ENCODE measurements around the gene OSBPL10. TPM values are rescaled to one million over a fixed set of nuclear protein-coding genes. Genes with fewer than 3 reads are reported as not detected.
A peak's percentile ranks its signal among the peaks of the same experiment; 100 is the strongest.

Gene OSBPL10
- total RNA-seq, 1 donor, result 29.0 TPM

DNA sequence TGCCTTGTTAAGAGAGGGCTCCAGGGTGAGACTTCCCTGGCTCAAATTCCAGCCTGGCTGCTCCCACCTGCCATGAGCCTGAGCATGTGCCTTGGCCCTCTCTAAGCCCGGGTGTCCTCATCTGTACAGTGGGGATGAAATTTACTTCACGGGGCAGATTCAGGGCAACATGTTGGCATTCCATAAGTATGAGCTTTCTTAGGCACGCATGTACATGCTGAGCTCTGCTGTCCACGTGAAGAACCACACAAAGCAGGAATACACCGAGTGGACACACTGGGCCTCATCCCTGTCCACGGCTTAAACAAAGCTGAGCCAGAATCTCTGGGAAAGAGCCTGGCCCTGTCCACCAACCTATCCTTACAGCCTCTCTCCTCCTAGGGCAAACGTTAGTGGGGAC is 167.4 kb downstream of the OSBPL10 start:
- Histone ChIP-seq H3K9me3 (ENCODE audit: low read depth, low read length) (no peaks in the 10 kb centered on the region), H3K27me3 (ENCODE audit: insufficient read depth, low read length) (no peaks in the 10 kb centered on the region), H3K79me2 (ENCODE audit: insufficient read depth, low read length) (no peaks in the 10 kb centered on the region), H3K4me3 (ENCODE audit: insufficient read depth, low read length) (no peak overlapping the region), H3K4me1 (ENCODE audit: insufficient read depth, low read length) (no peaks in the 10 kb centered on the region), H3K36me3 (ENCODE audit: insufficient read depth, low read length) (no peaks in the 10 kb centered on the region), H3K27ac (ENCODE audit: low read depth, low read length) (no peak overlapping the region), H3K4me2 (ENCODE audit: insufficient read depth, low read length) (no peak overlapping the region), H2AFZ (ENCODE audit: low read length) (no peak overlapping the region), H4K20me1 (ENCODE audit: insufficient read depth, low read length) (no peaks in the 10 kb centered on the region)
- TF ChIP-seq, protein P1, sequence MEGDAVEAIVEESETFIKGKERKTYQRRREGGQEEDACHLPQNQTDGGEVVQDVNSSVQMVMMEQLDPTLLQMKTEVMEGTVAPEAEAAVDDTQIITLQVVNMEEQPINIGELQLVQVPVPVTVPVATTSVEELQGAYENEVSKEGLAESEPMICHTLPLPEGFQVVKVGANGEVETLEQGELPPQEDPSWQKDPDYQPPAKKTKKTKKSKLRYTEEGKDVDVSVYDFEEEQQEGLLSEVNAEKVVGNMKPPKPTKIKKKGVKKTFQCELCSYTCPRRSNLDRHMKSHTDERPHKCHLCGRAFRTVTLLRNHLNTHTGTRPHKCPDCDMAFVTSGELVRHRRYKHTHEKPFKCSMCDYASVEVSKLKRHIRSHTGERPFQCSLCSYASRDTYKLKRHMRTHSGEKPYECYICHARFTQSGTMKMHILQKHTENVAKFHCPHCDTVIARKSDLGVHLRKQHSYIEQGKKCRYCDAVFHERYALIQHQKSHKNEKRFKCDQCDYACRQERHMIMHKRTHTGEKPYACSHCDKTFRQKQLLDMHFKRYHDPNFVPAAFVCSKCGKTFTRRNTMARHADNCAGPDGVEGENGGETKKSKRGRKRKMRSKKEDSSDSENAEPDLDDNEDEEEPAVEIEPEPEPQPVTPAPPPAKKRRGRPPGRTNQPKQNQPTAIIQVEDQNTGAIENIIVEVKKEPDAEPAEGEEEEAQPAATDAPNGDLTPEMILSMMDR (IDR thresholded peaks at IDR 0.05; ENCODE audit: extremely low read depth, low read depth, low read length), result no peak
- no peak for DNase-seq (ENCODE audit: insufficient read length, low spot score, missing footprints)

DNA sequence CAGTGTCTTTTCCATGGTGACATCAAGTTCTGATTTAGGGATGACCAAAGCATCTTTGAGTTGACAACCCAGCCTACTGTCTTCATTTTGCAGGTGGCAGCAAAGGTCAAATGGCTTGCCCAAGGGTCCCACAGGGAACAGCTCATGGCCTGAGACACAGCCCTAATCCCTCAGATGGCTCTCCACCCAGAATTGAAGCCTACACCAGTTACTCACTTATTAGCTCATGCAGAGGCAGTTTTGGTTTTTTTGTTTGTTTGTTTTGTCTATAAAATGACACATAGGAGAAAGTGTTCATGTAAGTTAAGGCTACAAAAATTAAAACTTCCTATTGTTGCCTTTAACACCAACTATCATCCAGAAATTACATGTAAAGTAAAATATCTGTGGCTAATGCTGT is 167.9 kb downstream of the OSBPL10 start:
- no peak overlapping the region for H3K4me3 ChIP-seq (ENCODE audit: insufficient read depth, low read length)
- H4K20me1 ChIP-seq (ENCODE audit: insufficient read depth, low read length), result no peaks in the 10 kb centered on the region
- no peak overlapping the region for H3K27ac ChIP-seq (ENCODE audit: low read depth, low read length)
- no peaks in the 10 kb centered on the region for H3K4me1 ChIP-seq (ENCODE audit: insufficient read depth, low read length)
- no peaks in the 10 kb centered on the region for H3K79me2 ChIP-seq (ENCODE audit: insufficient read depth, low read length)
- TF ChIP-seq, protein P1 (IDR thresholded peaks at IDR 0.05; ENCODE audit: extremely low read depth, low read depth, low read length), result no peak
- H3K36me3 ChIP-seq (ENCODE audit: insufficient read depth, low read length), result no peaks in the 10 kb centered on the region
- DNase-seq (ENCODE audit: insufficient read length, low spot score, missing footprints), result no peak
- no peak overlapping the region for H3K4me2 ChIP-seq (ENCODE audit: insufficient read depth, low read length)
- no peaks in the 10 kb centered on the region for H3K27me3 ChIP-seq (ENCODE audit: insufficient read depth, low read length)
- no peak overlapping the region for H2AFZ ChIP-seq (ENCODE audit: low read length)
- no peaks in the 10 kb centered on the region for H3K9me3 ChIP-seq (ENCODE audit: low read depth, low read length)

DNA sequence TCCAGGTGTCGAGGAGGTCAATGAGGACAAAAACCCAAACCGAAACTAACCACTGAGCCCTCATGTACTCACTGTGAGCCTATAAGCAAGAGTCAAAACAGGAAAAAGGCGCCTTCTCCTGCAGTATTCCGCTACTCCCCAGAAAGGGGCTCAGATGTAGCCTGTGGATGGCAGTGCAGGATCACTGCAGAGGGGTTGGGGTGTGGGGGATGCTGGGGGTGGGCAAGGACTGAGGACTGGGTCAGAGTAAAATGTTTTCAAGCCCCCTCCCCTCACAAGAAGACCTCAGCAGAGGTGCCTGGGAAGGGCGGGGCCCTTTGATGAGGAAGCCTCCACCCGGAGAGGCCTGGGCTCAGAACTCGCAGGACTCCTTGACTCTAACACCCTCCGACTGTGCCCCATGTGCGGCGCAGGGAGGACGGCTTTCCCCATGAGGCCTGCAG is 170.1 kb downstream of the OSBPL10 start:
- no peak overlapping the region for H2AFZ ChIP-seq (ENCODE audit: low read length)
- H4K20me1 ChIP-seq (ENCODE audit: insufficient read depth, low read length), result no peaks in the 10 kb centered on the region
- DNase-seq (ENCODE audit: insufficient read length, low spot score, missing footprints), result no peak
- no peaks in the 10 kb centered on the region for H3K9me3 ChIP-seq (ENCODE audit: low read depth, low read length)
- H3K27me3 ChIP-seq (ENCODE audit: insufficient read depth, low read length), result no peaks in the 10 kb centered on the region
- H3K27ac ChIP-seq (ENCODE audit: low read depth, low read length), result no peak overlapping the region
- H3K4me1 ChIP-seq (ENCODE audit: insufficient read depth, low read length), result no peaks in the 10 kb centered on the region
- TF ChIP-seq, protein P1 (IDR thresholded peaks at IDR 0.05; ENCODE audit: extremely low read depth, low read depth, low read length), result no peak
- H3K4me3 ChIP-seq (ENCODE audit: insufficient read depth, low read length), result no peak overlapping the region
- no peaks in the 10 kb centered on the region for H3K36me3 ChIP-seq (ENCODE audit: insufficient read depth, low read length)
- no peaks in the 10 kb centered on the region for H3K79me2 ChIP-seq (ENCODE audit: insufficient read depth, low read length)
- no peak overlapping the region for H3K4me2 ChIP-seq (ENCODE audit: insufficient read depth, low read length)

GRCh38 chr3:31808143-31808720 is 172.8 kb downstream of the OSBPL10 start:
- H3K27me3 ChIP-seq (ENCODE audit: insufficient read depth, low read length), result no peaks in the 10 kb centered on the region
- no peaks in the 10 kb centered on the region for H4K20me1 ChIP-seq (ENCODE audit: insufficient read depth, low read length)
- H3K4me3 ChIP-seq (ENCODE audit: insufficient read depth, low read length), result no peak overlapping the region
- TF ChIP-seq, protein P1 (IDR thresholded peaks at IDR 0.05; ENCODE audit: extremely low read depth, low read depth, low read length), result no peak
- no peak overlapping the region for H3K27ac ChIP-seq (ENCODE audit: low read depth, low read length)
- H3K79me2 ChIP-seq (ENCODE audit: insufficient read depth, low read length), result no peaks in the 10 kb centered on the region
- peak; percentile 65 for DNase-seq (ENCODE audit: insufficient read length, low spot score, missing footprints)
- H3K4me1 ChIP-seq (ENCODE audit: insufficient read depth, low read length), result no peaks in the 10 kb centered on the region
- no peaks in the 10 kb centered on the region for H3K36me3 ChIP-seq (ENCODE audit: insufficient read depth, low read length)
- H3K9me3 ChIP-seq (ENCODE audit: low read depth, low read length), result no peaks in the 10 kb centered on the region
- H2AFZ ChIP-seq (ENCODE audit: low read length), result no peak overlapping the region
- no peak overlapping the region for H3K4me2 ChIP-seq (ENCODE audit: insufficient read depth, low read length)
